Uterus (tissue), 4 donors: ENCODE data around the gene LRRK2. TPM values are rescaled to one million over a fixed set of nuclear protein-coding genes. Genes with fewer than 3 reads are reported as not detected.
"Not testable (repeated sequence)": the region's sequence is repeated elsewhere in the genome, so short reads cannot be mapped to it uniquely, and the experiment has no call there.

ENCODE experiments used
- DNase-seq, 2 donors: peaks; one replicate each; pipeline ENCODE4 v3.0.0-alpha.2; 2019 to 2020
- H3K27ac ChIP-seq, 2 donors: fragments of 200-600 bp; sonication (generic); 1 replicate in 1 of 2; 2 replicates in 1 of 2; pipeline ENCODE4 v1.5.1; 2016 to 2018
- H3K27me3 ChIP-seq, 2 donors: fragments of 200-600 bp; sonication (generic); one replicate each; pipeline ENCODE4 v1.5.1; 2018 to 2019; ENCODE audit warnings: control low read depth in 1 of 2
- H3K36me3 ChIP-seq, 2 donors: fragments of 200-600 bp; sonication (generic); one replicate each; pipeline ENCODE4 v1.5.1; 2019; ENCODE audit warnings: control low read depth in 1 of 2
- H3K4me1 ChIP-seq, 2 donors: fragments of 200-600 bp; sonication (generic); one replicate each; pipeline ENCODE4 v1.5.1; 2018 to 2019; ENCODE audit warnings: control low read depth in 1 of 2
- H3K4me3 ChIP-seq, 2 donors: fragments of 200-600 bp; sonication (generic); 1 replicate in 1 of 2; 2 replicates in 1 of 2; pipeline ENCODE4 v1.5.1; 2018 to 2019; ENCODE audit warnings: mild to moderate bottlenecking in 1 of 2
- H3K9me3 ChIP-seq, 2 donors: fragments of 200-600 bp; sonication (generic); one replicate each; pipeline ENCODE4 v1.5.1; 2019; ENCODE audit warnings: control low read depth in 1 of 2
- CTCF ChIP-seq, 4 experiments: fragments of 200-600 bp in 2 of 4; fragments of 450-650 bp in 2 of 4; sonication (generic) in 2 of 4; IDR thresholded peaks; one replicate each; pipeline ENCODE4 v1.5.1; 2016 to 2019; ENCODE audit warnings: antibody characterized with exemption in 4 of 4, mild to moderate bottlenecking in 2 of 4, moderate library complexity in 1 of 4
- POLR2A ChIP-seq, 2 donors: fragments of 450-650 bp; IDR thresholded peaks; one replicate each; pipeline ENCODE4 v1.6.1; 2016; ENCODE audit warnings: antibody characterized with exemption in 2 of 2, mild to moderate bottlenecking in 1 of 2, moderate library complexity in 1 of 2
- intact Hi-C: fragments of 100-400 bp; cut with DNase I; formaldehyde crosslinking; loops from one replicate; pipeline ENCODE4 v1.15.1; 2023; ENCODE audit warnings: low total_unique reads
- total RNA-seq, 4 donors: library from RNA; depleted of rRNA in 3 of 4; stranded (reverse); fragments of >200 nt in 3 of 4; gene quantifications; one replicate each; pipeline versions ENCODE4 v1.1.0 to v1.2.4, GENCODE V29; 2014 to 2023
- donor health status: DM: yes; HTN: yes; CAD: no.

LRRK2 gene
- total RNA-seq, 4 donors from 2014 or later = 17.1 to 40.0 (median 28.6) TPM

- intact Hi-C loops = no loop called here
- no peak for TF ChIP-seq POLR2A (IDR thresholded peaks at IDR 0.05)
- TF ChIP-seq CTCF (IDR thresholded peaks at IDR 0.05) = no peak
- no peak for DNase-seq
- peaks cover 0 to 2% of the 10 kb centered on the region in 2 donors for H3K27me3 ChIP-seq
- no peak overlapping the region for H3K27ac ChIP-seq
- H3K9me3 ChIP-seq = no peaks in the 10 kb centered on the region
- H3K4me3 ChIP-seq = no peak overlapping the region
- no peaks in the 10 kb centered on the region for H3K36me3 ChIP-seq
- H3K4me1 ChIP-seq = no peaks in the 10 kb centered on the region
Measured at GRCh38 chr12:40248034-40248433, 23.2 kb downstream of the LRRK2 start.

GRCh38 chr12:40248585-40249297, 23.9 kb downstream of the LRRK2 start:
- no peak overlapping the region for H3K4me3 ChIP-seq
- no peaks in the 10 kb centered on the region for H3K4me1 ChIP-seq
- H3K27me3 ChIP-seq = peaks cover 0 to 2% of the 10 kb centered on the region in 2 donors
- no peaks in the 10 kb centered on the region for H3K9me3 ChIP-seq
- no peak for TF ChIP-seq POLR2A (IDR thresholded peaks at IDR 0.05)
- TF ChIP-seq CTCF (IDR thresholded peaks at IDR 0.05) = no peak
- no peaks in the 10 kb centered on the region for H3K36me3 ChIP-seq
- intact Hi-C loops = no loop called here
- H3K27ac ChIP-seq = no peak overlapping the region
- no peak for DNase-seq

- intact Hi-C loops, H3K4me3 ChIP-seq, H3K36me3 ChIP-seq: not testable (repeated sequence)
Measured at GRCh38 chr12:40250652-40251051, 25.9 kb downstream of the LRRK2 start.

GRCh38 chr12:40253936-40254335, 29.1 kb downstream of the LRRK2 start:
- no peak for TF ChIP-seq CTCF (IDR thresholded peaks at IDR 0.05)
- TF ChIP-seq POLR2A (IDR thresholded peaks at IDR 0.05) = no peak
- peaks cover 0 to 2% of the 10 kb centered on the region in 2 donors for H3K36me3 ChIP-seq
- no peaks in the 10 kb centered on the region for H3K9me3 ChIP-seq
- intact Hi-C loops = no loop called here
- H3K4me3 ChIP-seq = no peak overlapping the region
- no peak overlapping the region for H3K27ac ChIP-seq
- H3K4me1 ChIP-seq = no peaks in the 10 kb centered on the region
- DNase-seq = no peak
- no peaks in the 10 kb centered on the region for H3K27me3 ChIP-seq

More at GRCh38 chr12:40250652-40251051, 25.9 kb downstream of the LRRK2 start:
- not testable (repeated sequence) for DNase-seq, H3K27me3 ChIP-seq, H3K9me3 ChIP-seq, H3K4me1 ChIP-seq, H3K27ac ChIP-seq

GRCh38 chr12:40254455-40255085, 29.8 kb downstream of the LRRK2 start:
- Histone ChIP-seq H3K27me3 (no peaks in the 10 kb centered on the region), H3K4me3 (no peak overlapping the region), H3K27ac (no peak overlapping the region), H3K9me3 (no peaks in the 10 kb centered on the region), H3K4me1 (no peaks in the 10 kb centered on the region), H3K36me3 (peaks cover 0 to 2% of the 10 kb centered on the region in 2 donors)
- no peak for TF ChIP-seq POLR2A (IDR thresholded peaks at IDR 0.05)
- TF ChIP-seq CTCF (IDR thresholded peaks at IDR 0.05) = no peak
- DNase-seq = no peak
- intact Hi-C loops = no loop called here
